Activated CD4-positive, CD25-positive, alpha-beta regulatory T cell treated with anti-CD3 and anti-CD28 coated beads, Interleukin-2, amount 50 U/mL, for 72 hours (primary cell): ENCODE data around the gene STARD13.

ENCODE experiments used
- DNase-seq: peaks from one replicate; pipeline ENCODE4 v3.0.0; 2021

STARD13 gene

GRCh38 chr13:33277037-33277740, 8.4 kb downstream of the STARD13 start:
- no peak for DNase-seq

GRCh38 chr13:33276570-33276969, 9.0 kb downstream of the STARD13 start:
- no peak for DNase-seq

- no peak for DNase-seq
Measured at GRCh38 chr13:33275916-33276315, 9.6 kb downstream of the STARD13 start.

- no peak for DNase-seq
Measured at GRCh38 chr13:33274264-33274663, 11.3 kb downstream of the STARD13 start.

GRCh38 chr13:33272531-33273124, 12.9 kb downstream of the STARD13 start:
- no peak for DNase-seq

GRCh38 chr13:33271759-33272158, 13.8 kb downstream of the STARD13 start:
- no peak for DNase-seq

GRCh38 chr13:33270895-33271538, 14.5 kb downstream of the STARD13 start:
- DNase-seq: no peak

GRCh38 chr13:33265607-33266006, 19.9 kb downstream of the STARD13 start:
- no peak for DNase-seq

GRCh38 chr13:33265133-33265532, 20.4 kb downstream of the STARD13 start:
- no peak for DNase-seq

- DNase-seq: no peak
Measured at GRCh38 chr13:33264620-33264978, 21.0 kb downstream of the STARD13 start.

GRCh38 chr13:33263976-33264619, 21.5 kb downstream of the STARD13 start:
- DNase-seq: no peak

GRCh38 chr13:33263484-33263883, 22.1 kb downstream of the STARD13 start:
- DNase-seq: no peak

- DNase-seq: no peak
Measured at GRCh38 chr13:33262997-33263396, 22.6 kb downstream of the STARD13 start.

- DNase-seq: no peak
Measured at GRCh38 chr13:33262594-33262993, 23.0 kb downstream of the STARD13 start.

GRCh38 chr13:33262062-33262487, 23.5 kb downstream of the STARD13 start:
- DNase-seq: no peak

GRCh38 chr13:33261387-33262061, 24.0 kb downstream of the STARD13 start:
- no peak for DNase-seq

GRCh38 chr13:33260168-33261098, 25.1 kb downstream of the STARD13 start:
- no peak for DNase-seq

GRCh38 chr13:33259296-33259695, 26.3 kb downstream of the STARD13 start:
- DNase-seq: no peak

- DNase-seq: no peak
Measured at GRCh38 chr13:33258808-33259193, 26.8 kb downstream of the STARD13 start.

- DNase-seq: no peak
Measured at GRCh38 chr13:33257841-33258807, 27.4 kb downstream of the STARD13 start.
